ENCODE measurements around the gene ADAMTSL3.

ADAMTSL3 gene

DNA sequence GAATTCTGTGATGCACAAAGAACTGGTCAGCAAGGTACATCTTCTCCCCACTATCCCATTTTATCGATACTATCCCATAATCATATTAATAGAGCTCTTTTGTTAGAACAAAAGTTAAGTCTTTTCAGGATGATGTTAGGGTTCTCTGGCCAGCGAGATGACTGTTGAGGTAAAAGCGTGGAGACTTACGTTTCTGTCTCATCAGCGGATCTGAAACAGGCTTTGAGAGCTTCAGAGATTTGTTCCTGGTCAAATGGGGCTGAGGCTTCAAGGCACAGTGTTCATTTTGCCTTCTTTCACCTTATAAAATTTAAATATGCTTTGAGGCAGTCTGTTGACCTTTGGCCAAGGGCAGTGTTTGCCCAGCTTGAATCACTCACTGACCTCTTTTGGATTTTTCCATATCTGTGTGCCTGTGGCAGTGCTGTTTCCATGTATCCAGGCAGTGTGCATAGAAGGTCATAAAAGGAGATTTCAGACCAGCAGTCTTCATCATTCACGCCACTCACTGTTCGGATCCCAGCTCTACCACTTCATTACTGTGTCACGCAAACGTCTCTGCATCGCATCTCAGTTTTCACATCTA, 3.1 kb downstream of the ADAMTSL3 start:
- no peak for DNase-seq (ENCODE audit: low spot score)

- no peak for DNase-seq (ENCODE audit: low spot score)
These were observed 3.6 kb downstream of the ADAMTSL3 start for GRCh38 chr15:83657549-83657948.

DNA sequence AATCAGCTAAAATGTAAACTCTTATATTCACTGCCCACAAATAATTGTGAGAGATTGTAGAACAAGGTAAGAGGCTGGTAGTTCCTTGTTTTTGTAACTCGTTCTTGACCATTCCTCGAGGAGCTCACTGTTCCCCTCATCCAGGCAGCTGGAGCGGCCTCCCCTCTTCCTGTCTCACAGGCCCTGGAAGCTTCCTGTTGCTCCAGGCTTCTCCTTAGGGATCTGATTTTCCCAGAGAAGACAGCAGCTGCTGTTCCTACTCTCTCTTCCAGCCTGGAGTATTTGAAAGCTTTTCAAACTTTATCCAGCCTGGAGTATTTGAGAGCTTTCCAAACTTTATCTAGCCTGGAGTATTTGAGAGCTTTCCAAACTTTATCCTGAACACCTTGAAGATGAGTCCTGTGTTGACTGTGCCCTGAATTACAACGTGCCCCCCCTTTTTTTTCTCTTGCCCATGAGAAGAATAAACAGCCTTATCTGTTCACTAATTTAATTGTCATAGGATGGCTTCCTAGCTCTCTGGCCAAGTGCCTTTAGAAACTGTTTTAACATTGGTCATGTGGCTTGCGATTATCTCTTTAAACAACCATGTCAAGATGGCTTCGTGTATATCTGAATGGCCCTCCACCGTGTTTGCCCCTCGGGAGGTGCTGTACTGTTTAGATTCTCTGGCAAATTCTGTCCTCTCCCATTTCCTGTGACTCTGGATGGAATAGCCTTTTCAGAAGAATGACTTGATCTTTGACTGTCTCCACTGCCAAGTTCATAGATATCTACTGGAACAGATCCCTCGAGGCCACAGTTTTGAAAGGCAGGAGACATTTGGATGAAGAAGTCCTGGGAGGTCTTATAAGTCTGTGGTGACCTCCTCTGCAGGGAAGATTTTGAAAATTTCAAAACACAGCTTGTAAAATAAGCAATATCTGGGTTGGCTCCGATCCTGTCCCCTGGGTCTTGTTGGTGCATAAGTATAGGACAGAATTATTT, 4.8 kb downstream of the ADAMTSL3 start:
- DNase-seq (ENCODE audit: low spot score) = no peak

GRCh38 chr15:83659417-83659812, 5.5 kb downstream of the ADAMTSL3 start:
- DNase-seq (ENCODE audit: low spot score) = no peak

DNA sequence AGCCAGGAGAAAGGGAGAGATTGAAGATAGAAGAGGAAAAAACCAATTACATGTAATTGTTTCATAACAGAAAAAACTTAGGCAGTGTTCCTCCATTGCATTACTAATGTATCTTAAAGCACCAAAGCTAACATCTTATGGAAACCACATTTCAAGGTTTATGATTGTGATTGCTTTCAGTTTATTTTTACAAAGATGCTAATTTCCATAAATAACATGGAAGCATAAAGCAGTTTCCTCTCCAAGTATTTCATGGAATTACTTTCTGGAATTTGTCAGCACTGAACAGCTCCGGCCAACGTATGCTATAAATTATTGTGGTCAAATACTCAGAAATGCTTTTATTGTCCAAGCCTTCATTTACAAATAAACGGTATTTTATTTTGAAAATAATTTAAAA, 11.6 kb downstream of the ADAMTSL3 start:
- DNase-seq (ENCODE audit: low spot score) = no peak

GRCh38 chr15:83670672-83671229, 16.8 kb downstream of the ADAMTSL3 start:
- DNase-seq (ENCODE audit: low spot score) = no peak

- DNase-seq (ENCODE audit: low spot score) = no peak
These were observed 17.7 kb downstream of the ADAMTSL3 start for GRCh38 chr15:83671603-83672002.

DNA sequence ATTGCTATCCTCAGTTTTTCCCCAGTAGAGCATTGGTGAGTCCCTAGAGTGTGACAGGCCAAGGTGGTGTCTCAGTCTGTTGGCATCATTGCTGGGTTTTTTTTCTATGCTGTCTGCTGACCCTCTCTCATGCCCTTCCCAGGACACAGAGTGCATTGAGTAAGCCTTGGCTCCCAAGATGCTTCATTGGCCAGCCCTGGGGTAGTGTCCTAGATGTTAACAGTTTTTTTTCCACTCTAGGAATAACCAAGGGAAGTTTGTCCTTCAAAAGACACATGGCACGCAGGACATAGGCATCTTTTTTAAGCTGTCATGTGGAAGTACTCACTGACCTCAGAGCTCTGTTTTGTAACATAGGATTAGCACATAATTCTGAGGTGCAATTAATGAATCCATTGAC, 19.5 kb downstream of the ADAMTSL3 start:
- no peak for DNase-seq (ENCODE audit: low spot score)

DNA sequence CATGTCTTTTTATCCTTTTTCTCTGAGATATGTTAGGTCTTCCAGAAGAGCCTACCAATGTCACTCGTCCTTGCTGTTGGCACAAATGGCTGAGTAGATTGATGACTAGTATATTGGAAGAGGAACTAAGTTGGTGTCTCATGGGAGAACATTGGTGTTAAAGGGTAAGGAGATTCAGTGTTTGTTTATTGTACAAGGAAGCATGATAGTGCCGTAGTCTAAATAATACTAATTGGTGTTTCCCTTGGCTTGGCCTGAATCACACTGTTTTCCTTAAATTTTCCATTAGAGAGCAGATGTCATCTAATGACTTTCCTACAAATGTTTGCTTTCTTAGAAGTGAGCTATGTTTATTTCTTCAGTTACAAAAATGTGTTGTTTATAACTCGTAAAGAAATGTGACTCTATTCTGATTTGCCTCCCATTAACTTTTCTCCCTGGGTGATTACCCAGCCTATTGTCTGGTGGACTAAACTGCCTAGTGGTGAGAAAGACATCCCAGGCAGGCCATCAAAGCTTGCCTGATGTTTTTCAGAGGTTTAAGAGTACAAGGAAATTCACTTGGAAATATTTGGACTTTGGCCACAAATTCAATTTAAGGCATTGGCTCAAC, 28.7 kb downstream of the ADAMTSL3 start:
- DNase-seq (ENCODE audit: low spot score) = no peak

GRCh38 chr15:83685916-83686332, 32.0 kb downstream of the ADAMTSL3 start:
- no peak for DNase-seq (ENCODE audit: low spot score)

- DNase-seq (ENCODE audit: low spot score) = no peak
These were observed 34.3 kb downstream of the ADAMTSL3 start for GRCh38 chr15:83688201-83688600.

DNA sequence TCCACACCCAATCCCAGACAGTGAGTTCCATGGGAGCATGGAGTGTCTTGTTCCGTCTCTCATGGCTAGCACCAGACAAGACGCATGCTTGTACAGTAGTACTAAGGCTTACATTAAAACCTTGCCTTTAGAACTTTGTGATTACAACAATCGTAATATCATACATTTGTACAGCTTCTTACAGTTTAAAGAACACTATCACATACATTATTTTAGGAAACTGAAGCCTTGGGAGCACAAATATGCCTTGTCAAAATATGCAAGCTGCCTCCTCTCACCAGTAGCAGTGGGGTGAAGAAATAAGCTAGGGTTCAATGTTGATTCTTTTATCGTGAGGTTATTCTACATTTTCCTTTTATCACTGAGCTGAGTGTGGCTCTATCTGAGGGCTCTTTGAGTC, 36.8 kb downstream of the ADAMTSL3 start:
- DNase-seq (ENCODE audit: low spot score) = no peak

- no peak for DNase-seq (ENCODE audit: low spot score)
These were observed 39.0 kb downstream of the ADAMTSL3 start for GRCh38 chr15:83692746-83693581.

GRCh38 chr15:83694015-83694414, 40.1 kb downstream of the ADAMTSL3 start:
- DNase-seq (ENCODE audit: low spot score) = no peak

- no peak for DNase-seq (ENCODE audit: low spot score)
These were observed 40.6 kb downstream of the ADAMTSL3 start for GRCh38 chr15:83694536-83694935.

GRCh38 chr15:83695246-83695645, 41.3 kb downstream of the ADAMTSL3 start:
- DNase-seq (ENCODE audit: low spot score) = no peak

GRCh38 chr15:83695901-83696425, 42.0 kb downstream of the ADAMTSL3 start:
- no peak for DNase-seq (ENCODE audit: low spot score)

DNA sequence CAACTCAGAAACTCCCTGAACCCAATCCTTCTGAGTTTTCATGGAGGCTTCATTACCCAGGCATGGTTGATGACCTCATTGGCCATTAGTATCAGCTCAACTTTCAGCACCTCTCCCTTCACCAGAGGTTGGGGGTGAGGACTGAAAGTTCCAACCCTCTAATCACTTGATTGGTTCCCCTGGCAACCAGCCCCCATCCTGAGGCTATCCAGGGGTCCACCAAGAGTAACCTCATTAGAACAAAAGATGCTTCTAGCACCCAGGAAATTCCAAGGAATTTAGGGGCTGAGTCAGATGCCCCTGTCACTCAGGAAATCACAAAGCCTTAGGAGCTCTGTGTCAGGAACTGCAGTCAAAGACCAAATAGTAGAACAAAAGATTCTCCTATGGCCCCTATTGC, 43.8 kb downstream of the ADAMTSL3 start:
- DNase-seq (ENCODE audit: low spot score) = no peak

DNA sequence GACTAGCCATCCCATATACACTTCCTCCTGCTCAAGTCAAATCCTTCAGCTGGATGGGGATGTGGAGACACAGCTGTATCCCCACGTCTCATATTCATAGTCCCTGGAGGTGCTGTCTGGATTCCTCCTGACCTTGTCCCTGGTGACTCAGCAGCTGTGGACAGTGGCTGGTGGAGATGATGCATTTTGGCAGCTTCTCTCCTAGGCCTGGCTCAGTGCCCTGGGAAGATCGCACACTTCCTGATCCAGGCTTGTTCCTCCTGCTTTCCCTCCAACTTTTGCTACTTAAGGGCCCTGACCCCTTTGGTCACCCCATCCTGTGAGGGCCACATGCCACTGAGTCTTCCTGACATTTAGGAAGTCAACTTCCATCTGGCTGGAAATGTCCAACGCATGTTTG, 44.4 kb downstream of the ADAMTSL3 start:
- no peak for DNase-seq (ENCODE audit: low spot score)

- DNase-seq (ENCODE audit: low spot score) = no peak
These were observed 45.1 kb downstream of the ADAMTSL3 start for GRCh38 chr15:83699028-83699427.

DNA sequence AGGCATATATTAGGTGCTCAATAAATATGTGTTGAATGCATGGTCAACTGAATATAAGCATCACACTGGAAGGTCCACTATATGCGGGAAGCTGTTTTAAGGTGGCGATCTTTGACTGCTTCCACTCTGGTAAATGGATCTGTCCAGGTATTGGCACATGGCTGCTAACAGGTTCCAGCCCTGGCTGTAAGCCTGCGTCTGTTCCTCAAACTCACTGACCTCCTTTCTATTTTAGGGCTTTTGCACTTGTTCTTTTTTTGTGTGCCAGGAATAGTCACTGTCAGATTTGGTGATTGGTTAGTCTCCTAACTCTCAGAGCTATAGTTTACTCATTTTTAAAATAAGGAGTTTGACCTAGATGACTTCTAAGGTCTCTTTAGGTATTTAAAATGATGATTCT, 46.2 kb downstream of the ADAMTSL3 start:
- no peak for DNase-seq (ENCODE audit: low spot score)

All from putamen (tissue), 1 donor.